ENCODE data around the gene TMEM179.
"Not testable (repeated sequence)": the region's sequence is repeated elsewhere in the genome, so short reads cannot be mapped to it uniquely, and the experiment has no call there.

Gene TMEM179

GRCh38 chr14:104589338-104590195 lies 15.0 kb downstream of the TMEM179 start:
- in situ Hi-C loops (cut with HindIII; ENCODE audit: low sequenced_read_pairs): loop anchor here (5.0 to 10.0 kb wide), 3 partner anchors 38 to 555 kb away; no protein-coding TSS in a partner anchor

DNA sequence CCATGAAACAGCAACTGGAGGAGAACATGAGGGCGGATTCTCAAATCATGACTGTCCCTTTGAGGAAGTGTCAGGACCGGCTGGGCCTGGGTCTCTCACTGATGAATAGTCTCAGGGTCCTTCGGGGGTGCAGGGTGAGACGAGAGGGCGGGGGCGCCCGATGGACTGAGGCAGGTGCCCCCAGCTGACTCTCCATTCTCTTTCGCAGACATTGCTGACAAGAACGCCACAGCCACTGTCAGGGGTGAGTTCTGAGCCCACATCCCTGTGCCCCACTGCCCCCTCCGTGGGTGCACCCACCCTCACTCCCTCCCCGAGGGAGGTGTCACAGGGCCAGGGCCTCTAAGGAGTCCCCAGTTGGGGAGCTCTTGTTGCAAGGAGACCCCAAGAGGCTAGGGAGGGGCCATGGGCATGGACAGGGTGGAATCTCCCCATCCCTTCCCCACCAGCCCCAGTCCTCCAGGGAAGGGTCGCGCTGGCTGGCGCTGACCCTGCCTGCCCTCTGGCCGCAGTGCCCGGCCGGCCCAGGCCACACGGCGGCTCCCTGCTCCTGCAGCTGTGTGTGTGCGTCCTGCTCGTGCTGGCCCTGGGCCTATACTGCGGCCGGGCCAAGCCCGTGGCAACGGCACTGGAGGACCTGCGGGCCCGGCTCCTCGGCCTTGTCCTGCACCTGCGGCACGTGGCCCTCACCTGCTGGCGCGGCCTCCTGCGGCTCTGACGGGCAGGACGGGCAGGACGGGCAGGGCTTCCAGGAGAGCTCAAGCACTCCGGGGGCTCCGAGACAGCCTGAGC lies 16.3 kb downstream of the TMEM179 start:
- in situ Hi-C loops (cut with HindIII; ENCODE audit: low sequenced_read_pairs): no loop called here

GRCh38 chr14:104587641-104588040 lies 16.9 kb downstream of the TMEM179 start:
- in situ Hi-C loops (cut with HindIII; ENCODE audit: low sequenced_read_pairs): no loop called here

- in situ Hi-C loops (cut with HindIII; ENCODE audit: low sequenced_read_pairs): no loop called here
Measured at GRCh38 chr14:104586832-104587620, 17.5 kb downstream of the TMEM179 start.

- in situ Hi-C loops (cut with HindIII; ENCODE audit: low sequenced_read_pairs): no loop called here
Measured at GRCh38 chr14:104585966-104586697, 18.4 kb downstream of the TMEM179 start.

DNA sequence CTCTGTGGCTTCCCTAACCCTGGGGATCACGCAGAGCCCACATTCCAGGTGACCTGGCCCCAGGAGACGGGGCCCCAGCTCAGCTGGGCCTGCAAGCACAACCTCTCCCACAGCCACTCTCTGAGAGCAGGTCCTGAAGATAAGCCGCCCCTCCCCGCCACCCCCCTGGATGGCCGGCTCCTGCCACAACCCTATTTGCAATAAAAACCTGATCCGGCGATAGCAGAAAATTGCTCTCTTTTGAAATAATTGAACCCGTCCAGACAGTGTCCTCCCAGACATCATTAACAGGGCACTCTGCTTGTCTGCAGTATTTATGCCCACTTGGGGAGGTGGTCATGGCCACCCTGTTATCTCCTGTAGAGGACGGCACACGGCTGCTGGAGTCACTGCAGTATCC lies 20.0 kb downstream of the TMEM179 start:
- in situ Hi-C loops (cut with HindIII; ENCODE audit: low sequenced_read_pairs): no loop called here

- in situ Hi-C loops (cut with HindIII; ENCODE audit: low sequenced_read_pairs): no loop called here
Measured at GRCh38 chr14:104583424-104584306, 20.9 kb downstream of the TMEM179 start.

DNA sequence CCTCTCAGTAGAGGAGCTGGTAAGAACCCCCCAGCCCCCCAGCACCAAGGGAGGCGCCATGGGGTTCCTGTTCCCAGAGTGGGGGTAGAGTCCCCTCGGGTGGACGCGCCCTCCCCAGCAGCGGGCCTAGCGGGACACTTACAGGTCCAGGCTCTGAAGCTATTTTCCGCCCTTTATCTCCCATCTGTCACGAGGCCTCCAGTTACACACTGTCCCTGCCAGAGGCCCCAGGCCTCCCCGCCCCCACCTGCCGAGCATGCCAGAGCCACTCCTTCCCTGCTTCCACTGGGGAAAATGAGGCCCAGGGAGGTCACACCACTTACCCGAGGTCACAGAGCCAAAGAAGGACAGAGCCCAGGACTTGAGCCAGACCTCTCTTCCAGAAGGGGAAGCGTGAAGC lies 21.9 kb downstream of the TMEM179 start:
- in situ Hi-C loops (cut with HindIII; ENCODE audit: low sequenced_read_pairs): no loop called here

DNA sequence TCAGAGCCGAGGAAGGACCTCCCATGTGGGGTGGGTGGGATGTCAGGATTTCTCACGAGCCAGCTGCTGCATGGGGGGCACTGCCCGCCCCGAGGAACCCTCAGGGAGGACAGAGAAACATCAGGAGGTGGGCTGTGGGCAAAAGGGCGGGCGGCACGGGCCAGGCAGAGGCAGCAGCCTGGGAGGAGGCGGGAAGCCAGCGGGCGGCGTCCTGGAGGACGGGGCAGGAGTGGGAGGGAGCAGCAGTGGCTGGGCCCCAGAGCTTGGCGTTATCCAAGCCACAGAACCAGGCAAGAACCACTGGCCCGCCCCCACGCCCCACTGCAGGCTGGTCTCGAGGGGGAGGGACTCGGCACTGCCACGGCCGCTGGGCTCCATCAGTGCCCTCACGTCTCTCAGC lies 22.6 kb downstream of the TMEM179 start:
- in situ Hi-C loops (cut with HindIII; ENCODE audit: low sequenced_read_pairs): no loop called here

DNA sequence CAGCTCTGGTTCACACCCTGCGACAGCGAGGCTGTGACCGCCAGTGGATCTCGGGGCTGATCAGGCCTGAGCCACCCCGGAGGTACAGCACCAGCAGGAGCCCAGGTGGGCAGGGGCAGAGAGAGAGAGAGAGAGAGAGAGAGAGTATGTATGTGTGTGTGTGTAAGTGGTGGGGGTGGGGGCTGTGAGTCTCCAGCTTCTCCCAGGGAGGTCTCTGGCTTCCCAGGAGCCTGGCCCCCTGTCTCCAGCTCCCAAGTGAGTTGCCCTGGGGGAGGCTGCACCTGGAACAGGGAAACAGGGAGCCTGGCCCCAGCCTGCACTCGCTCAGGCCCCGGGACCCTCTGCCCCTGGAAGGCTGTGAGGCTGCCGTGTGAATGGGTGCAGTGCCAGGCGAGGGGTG lies 23.1 kb downstream of the TMEM179 start:
- in situ Hi-C loops (cut with HindIII; ENCODE audit: low sequenced_read_pairs): no loop called here

GRCh38 chr14:104580961-104581360 lies 23.6 kb downstream of the TMEM179 start:
- in situ Hi-C loops (cut with HindIII; ENCODE audit: low sequenced_read_pairs): no loop called here

DNA sequence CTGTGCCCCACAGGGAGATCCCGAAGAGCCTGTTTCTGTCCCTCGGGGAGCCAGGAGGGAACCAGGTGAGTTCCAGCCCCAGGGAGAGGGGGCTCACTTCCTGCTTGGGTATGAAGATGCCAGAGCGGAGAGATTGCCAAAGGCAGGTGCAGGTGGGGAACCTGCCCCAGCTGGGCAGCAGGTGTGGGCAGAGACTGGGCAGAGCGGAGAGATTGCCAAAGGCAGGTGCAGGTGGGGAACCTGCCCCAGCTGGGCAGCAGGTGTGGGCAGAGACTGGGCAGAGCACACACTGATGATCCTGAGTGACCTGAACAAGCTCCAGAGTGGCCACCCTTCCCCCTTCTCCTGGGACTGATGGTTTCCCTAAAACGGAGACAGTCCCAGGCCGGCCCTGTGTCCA lies 24.6 kb downstream of the TMEM179 start:
- in situ Hi-C loops (cut with HindIII; ENCODE audit: low sequenced_read_pairs): not testable (repeated sequence)

GRCh38 chr14:104579507-104579906 lies 25.1 kb downstream of the TMEM179 start, which contains the start of gene C14orf180:
Gene C14orf180 (plus strand): TSS chr14:104579764. CDS start chr14:104586431, 6,667 bp downstream.
- in situ Hi-C loops (cut with HindIII; ENCODE audit: low sequenced_read_pairs): no loop called here

- in situ Hi-C loops (cut with HindIII; ENCODE audit: low sequenced_read_pairs): no loop called here
Measured at GRCh38 chr14:104578321-104578720, 26.3 kb downstream of the TMEM179 start.

GRCh38 chr14:104577847-104578301 lies 26.7 kb downstream of the TMEM179 start:
- in situ Hi-C loops (cut with HindIII; ENCODE audit: low sequenced_read_pairs): no loop called here

DNA sequence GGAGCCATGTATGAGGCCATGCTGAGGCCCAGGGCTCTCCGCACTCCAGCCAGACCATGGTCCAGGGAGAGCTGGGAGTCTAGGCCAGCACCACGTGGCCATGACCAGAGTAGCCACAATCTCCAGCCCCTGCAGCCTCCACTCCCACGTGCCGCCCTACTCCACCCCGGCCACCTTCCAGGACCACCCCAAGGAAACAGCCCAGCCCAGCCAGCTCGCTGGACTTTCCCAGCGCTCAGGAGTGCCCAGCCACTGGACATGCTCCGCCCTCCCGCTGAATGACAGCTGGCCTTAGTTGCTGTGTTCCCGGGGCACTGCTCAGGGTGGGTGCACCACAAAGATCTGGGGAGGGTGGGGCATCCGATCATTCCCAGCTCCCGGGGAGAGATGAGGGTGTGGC lies 27.1 kb downstream of the TMEM179 start:
- in situ Hi-C loops (cut with HindIII; ENCODE audit: low sequenced_read_pairs): no loop called here

GRCh38 chr14:104576970-104577332 lies 27.6 kb downstream of the TMEM179 start:
- in situ Hi-C loops (cut with HindIII; ENCODE audit: low sequenced_read_pairs): no loop called here

DNA sequence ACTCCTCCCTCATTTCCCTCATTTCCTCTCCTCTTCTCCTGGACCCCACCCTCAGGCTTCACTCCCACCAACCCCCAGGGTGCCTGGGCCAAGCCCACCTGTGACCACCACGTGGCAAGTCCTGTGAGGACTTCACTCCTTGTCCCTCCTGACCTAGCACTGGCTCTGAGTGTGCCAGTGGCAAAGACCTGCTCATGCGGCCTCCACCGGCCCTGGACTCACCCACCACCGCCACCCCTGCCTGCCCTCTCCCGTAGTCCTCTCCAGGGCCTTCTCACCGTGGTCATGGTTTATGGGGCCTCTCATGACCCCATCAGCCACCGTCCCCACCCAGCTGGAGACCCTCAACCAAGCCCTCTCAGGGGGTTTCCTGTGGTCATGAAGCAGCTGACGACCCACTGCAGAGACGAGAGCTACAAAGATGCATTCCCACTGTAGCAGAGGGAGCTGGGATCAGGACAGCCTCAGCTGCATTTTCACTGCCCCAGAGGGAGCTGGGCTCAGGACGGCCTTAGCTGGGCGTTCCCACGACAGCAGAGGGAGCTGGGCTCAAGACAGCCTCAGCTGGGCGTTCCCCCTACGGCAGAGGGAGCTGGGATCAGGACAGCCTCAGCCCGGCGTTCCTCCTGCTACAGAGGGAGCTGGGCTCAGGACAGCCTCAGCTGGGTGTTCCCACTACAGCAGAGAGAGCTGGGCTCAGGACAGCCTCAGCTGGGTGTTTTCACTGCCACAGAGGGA lies 28.2 kb downstream of the TMEM179 start:
- in situ Hi-C loops (cut with HindIII; ENCODE audit: low sequenced_read_pairs): no loop called here

Measured in DLD1 (cell line).